SU-DHL-6 (cell line): ENCODE data around the gene SLC30A10.
"Not testable (repeated sequence)": the region's sequence is repeated elsewhere in the genome, so short reads cannot be mapped to it uniquely, and the experiment has no call there.

ENCODE experiments used
- H2AFZ ChIP-seq: fragments of 200-600 bp; sonication (generic); 2 replicates; pipeline ENCODE4 v1.6.1; 2014; ENCODE audit warnings: low read depth, mild to moderate bottlenecking, moderate library complexity, mixed read lengths, antibody characterized with exemption, low read length; ENCODE audit not compliant: severe bottlenecking
- H3F3A ChIP-seq: fragments of 200-600 bp; shearing (Covaris generic); 2 replicates; pipeline ENCODE4 v1.6.0; 2016; ENCODE audit warnings: antibody characterized with exemption, mild to moderate bottlenecking; ENCODE audit not compliant: insufficient read depth
- H3K27ac ChIP-seq: fragments of 200-600 bp; sonication (generic); 2 replicates; pipeline ENCODE4 v1.5.1; 2016; ENCODE audit warnings: low read depth, mild to moderate bottlenecking, low read length, moderate library complexity, mixed read lengths
- H3K27me3 ChIP-seq: fragments of 200-600 bp; sonication (generic), shearing (Covaris generic); 2 replicates; pipeline ENCODE4 v1.6.0; 2014; ENCODE audit warnings: mild to moderate bottlenecking, low read length
- H3K36me3 ChIP-seq: fragments of 200-600 bp; sonication (generic); 2 replicates; pipeline ENCODE4 v1.6.1; 2014; ENCODE audit warnings: mild to moderate bottlenecking, low read length, mixed read lengths
- H3K4me2 ChIP-seq: fragments of 300-600, 200-600 bp; shearing (Covaris generic), sonication (generic); 2 replicates; pipeline ENCODE4 v1.6.0; 2014; ENCODE audit warnings: low read length, low read depth, mild to moderate bottlenecking; ENCODE audit not compliant: poor library complexity, severe bottlenecking
- H3K4me3 ChIP-seq: fragments of 200-600 bp; sonication (generic); 2 replicates; pipeline ENCODE4 v1.5.1; 2014; ENCODE audit warnings: antibody characterized with exemption, low read length, mild to moderate bottlenecking, mixed read lengths; ENCODE audit not compliant: insufficient read depth, poor library complexity, severe bottlenecking
- H3K79me2 ChIP-seq: fragments of 200-600 bp; sonication (generic); 2 replicates; pipeline ENCODE4 v1.6.1; 2014; ENCODE audit warnings: mild to moderate bottlenecking, low read length, moderate library complexity; ENCODE audit not compliant: insufficient read depth
- H3K9ac ChIP-seq: fragments of 200-600 bp; sonication (generic); 2 replicates; pipeline ENCODE4 v1.7.0; 2014; ENCODE audit warnings: mild to moderate bottlenecking, low read length
- H3K9me2 ChIP-seq: fragments of 200-600 bp; sonication (generic); replicated peaks from 2 replicates; pipeline ENCODE4 v1.6.1; 2014; ENCODE audit warnings: low read length; ENCODE audit not compliant: insufficient read depth
- H3K9me3 ChIP-seq: fragments of 200-600 bp; sonication (generic); 2 replicates; pipeline ENCODE4 v1.6.1; 2014; ENCODE audit warnings: low read length, mixed read lengths; ENCODE audit not compliant: insufficient read depth
- H4K20me1 ChIP-seq: fragments of 200-600 bp; sonication (generic); 2 replicates; pipeline ENCODE4 v1.6.1; 2014; ENCODE audit warnings: low read depth, mild to moderate bottlenecking, antibody characterized with exemption, low read length, moderate library complexity, mixed read lengths
- EZH2phosphoT487 ChIP-seq: fragments of 200-600 bp; sonication (generic), shearing (Covaris generic); conservative IDR thresholded peaks from 2 replicates; pipeline ENCODE4 v1.6.1; 2018; ENCODE audit warnings: mild to moderate bottlenecking, antibody characterized with exemption, low read length, moderate library complexity, mixed read lengths
- TF ChIP-seq, protein P1 (sequence below): fragments of 200-600 bp; sonication (generic); IDR thresholded peaks from one replicate; pipeline ENCODE4 v1.5.1; 2017; ENCODE audit warnings: antibody characterized with exemption, mild to moderate bottlenecking, low read length, moderate library complexity; ENCODE audit not compliant: insufficient read depth, poor library complexity, severe bottlenecking

Gene SLC30A10

DNA sequence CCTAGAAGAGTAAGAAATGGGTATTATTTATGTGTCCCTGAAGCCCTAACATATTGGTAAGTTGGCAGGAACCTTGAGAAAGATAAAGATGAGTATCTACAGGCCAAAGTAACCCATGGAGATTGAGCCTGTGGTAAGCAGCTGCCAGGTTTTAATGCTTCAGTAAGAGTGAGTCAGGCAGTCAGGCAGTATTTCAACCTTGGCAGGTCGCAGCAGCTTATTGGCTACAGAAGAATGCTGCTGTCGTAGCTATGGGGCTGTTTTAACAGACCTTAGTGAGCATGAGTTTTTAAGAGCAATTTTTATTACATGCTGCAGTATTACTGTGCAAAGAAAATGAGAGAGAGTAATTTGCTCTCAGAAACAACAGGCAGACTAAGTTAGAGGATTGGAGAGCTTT is 10.3 kb upstream of the SLC30A10 start:
- Histone ChIP-seq H3K9ac (no peak overlapping the region), H3K79me2 (no peaks in the 10 kb centered on the region), H3K4me3 (no peak overlapping the region)

DNA sequence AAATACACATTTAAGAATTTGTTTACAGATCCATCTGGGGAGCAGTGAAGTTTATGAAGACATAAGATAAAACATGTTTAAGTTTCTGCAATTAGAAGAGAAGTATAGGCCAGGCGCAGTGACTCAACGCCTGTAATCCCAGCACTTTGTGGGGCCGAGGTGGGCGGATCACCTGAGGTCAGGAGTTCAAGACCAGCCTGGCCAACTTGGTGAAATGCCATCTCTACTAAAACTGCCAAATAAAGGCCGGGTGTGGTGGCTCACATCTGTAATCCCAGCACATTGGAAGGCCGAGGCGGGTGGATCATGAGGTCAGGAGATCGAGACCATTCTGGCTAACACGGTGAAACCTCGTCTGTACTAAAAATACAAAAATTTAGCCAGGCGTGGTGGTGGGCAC is 5.4 kb upstream of the SLC30A10 start:
- not testable (repeated sequence) for H3F3A ChIP-seq, H3K79me2 ChIP-seq, H3K9me2 ChIP-seq, H3K27me3 ChIP-seq, H4K20me1 ChIP-seq, H3K36me3 ChIP-seq, H3K9ac ChIP-seq, H3K4me3 ChIP-seq, H3K9me3 ChIP-seq, H3K27ac ChIP-seq, H3K4me2 ChIP-seq, H2AFZ ChIP-seq

More for the DNA sequence above, 10.3 kb upstream of the SLC30A10 start:
- no peaks in the 10 kb centered on the region; the same call in 1 of the 2 replicates for H3K27me3 ChIP-seq
- H3F3A ChIP-seq, result no peaks in the 10 kb centered on the region
- no peaks in the 10 kb centered on the region for H3K9me2 ChIP-seq
- no peaks in the 10 kb centered on the region for H3K9me3 ChIP-seq
- H3K4me2 ChIP-seq, result no peak overlapping the region
- no peak overlapping the region for H3K27ac ChIP-seq
- H2AFZ ChIP-seq, result no peak overlapping the region
- no peaks in the 10 kb centered on the region for H3K36me3 ChIP-seq
- no peaks in the 10 kb centered on the region for H4K20me1 ChIP-seq
- TF ChIP-seq, protein P1, sequence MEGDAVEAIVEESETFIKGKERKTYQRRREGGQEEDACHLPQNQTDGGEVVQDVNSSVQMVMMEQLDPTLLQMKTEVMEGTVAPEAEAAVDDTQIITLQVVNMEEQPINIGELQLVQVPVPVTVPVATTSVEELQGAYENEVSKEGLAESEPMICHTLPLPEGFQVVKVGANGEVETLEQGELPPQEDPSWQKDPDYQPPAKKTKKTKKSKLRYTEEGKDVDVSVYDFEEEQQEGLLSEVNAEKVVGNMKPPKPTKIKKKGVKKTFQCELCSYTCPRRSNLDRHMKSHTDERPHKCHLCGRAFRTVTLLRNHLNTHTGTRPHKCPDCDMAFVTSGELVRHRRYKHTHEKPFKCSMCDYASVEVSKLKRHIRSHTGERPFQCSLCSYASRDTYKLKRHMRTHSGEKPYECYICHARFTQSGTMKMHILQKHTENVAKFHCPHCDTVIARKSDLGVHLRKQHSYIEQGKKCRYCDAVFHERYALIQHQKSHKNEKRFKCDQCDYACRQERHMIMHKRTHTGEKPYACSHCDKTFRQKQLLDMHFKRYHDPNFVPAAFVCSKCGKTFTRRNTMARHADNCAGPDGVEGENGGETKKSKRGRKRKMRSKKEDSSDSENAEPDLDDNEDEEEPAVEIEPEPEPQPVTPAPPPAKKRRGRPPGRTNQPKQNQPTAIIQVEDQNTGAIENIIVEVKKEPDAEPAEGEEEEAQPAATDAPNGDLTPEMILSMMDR, result no peak
- no peak for TF ChIP-seq EZH2phosphoT487

DNA sequence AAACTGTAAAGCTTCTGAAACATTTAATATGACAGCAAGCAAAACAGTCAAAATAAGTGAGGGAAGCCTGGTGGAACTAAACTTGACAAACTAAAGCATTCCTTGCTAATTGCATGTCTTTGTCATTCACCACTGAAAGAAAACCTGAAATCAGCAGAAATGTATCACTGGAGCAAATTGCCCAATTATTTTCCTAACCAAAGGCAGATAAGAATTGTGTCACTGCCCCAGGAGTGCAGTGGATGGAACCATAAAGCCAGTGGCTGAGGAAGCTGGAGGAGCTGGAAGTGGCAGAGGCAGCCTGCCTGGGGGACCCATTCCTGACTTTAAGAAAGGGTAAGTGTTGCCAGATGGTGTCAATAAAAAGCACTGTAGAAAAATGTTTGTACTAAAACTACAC is 2.7 kb upstream of the SLC30A10 start:
- no peaks in the 10 kb centered on the region for H3K36me3 ChIP-seq
- no peak for TF ChIP-seq EZH2phosphoT487

DNA sequence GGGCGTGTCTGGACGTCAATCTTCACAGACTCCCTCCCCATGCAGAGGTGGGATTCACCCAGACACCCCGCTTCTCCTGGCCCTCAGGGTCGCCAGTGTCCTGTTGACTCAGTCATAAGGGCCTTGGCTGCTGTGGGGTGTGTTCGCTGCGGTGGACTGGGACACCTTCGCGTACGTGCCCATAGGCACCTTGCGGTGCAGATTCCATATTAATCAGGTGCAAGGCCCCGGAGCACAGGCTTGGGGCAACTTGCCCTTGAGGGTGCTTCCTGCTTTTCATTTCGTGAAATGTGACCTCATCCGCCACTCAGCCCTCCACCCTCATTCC is 398 bp upstream of the SLC30A10 start:
- no peak overlapping the region for H2AFZ ChIP-seq
- no peaks in the 10 kb centered on the region for H3F3A ChIP-seq
- no peak overlapping the region for H3K4me2 ChIP-seq
- H3K9me3 ChIP-seq, result no peaks in the 10 kb centered on the region
- H3K27me3 ChIP-seq, result no peaks in the 10 kb centered on the region
- no peaks in the 10 kb centered on the region for H3K79me2 ChIP-seq
- H3K9me2 ChIP-seq, result no peaks in the 10 kb centered on the region
- no peaks in the 10 kb centered on the region for H4K20me1 ChIP-seq
- no peak overlapping the region for H3K4me3 ChIP-seq
- no peaks in the 10 kb centered on the region for H3K36me3 ChIP-seq
- no peak overlapping the region for H3K27ac ChIP-seq
- no peak overlapping the region for H3K9ac ChIP-seq
- TF ChIP-seq EZH2phosphoT487, result no peak
- TF ChIP-seq, protein P1, result no peak

More for the DNA sequence above, 2.7 kb upstream of the SLC30A10 start:
- no peak overlapping the region for H2AFZ ChIP-seq
- H3K4me2 ChIP-seq, result no peak overlapping the region
- H3K9me2 ChIP-seq, result no peaks in the 10 kb centered on the region
- no peak overlapping the region for H3K27ac ChIP-seq
- H3K27me3 ChIP-seq, result no peaks in the 10 kb centered on the region
- H3K9me3 ChIP-seq, result no peaks in the 10 kb centered on the region
- no peaks in the 10 kb centered on the region for H4K20me1 ChIP-seq
- no peak overlapping the region for H3K9ac ChIP-seq
- H3K79me2 ChIP-seq, result no peaks in the 10 kb centered on the region
- H3K4me3 ChIP-seq, result no peak overlapping the region
- no peaks in the 10 kb centered on the region for H3F3A ChIP-seq
